AG09309 (cell line): Measurements from ENCODE around the gene HMCN1.

Experiments used
- DNase-seq: peaks from one replicate; pipeline ENCODE4 v3.0.0-alpha.2; 2010; ENCODE audit warnings: low read depth
- H3K4me3 ChIP-seq: 2 replicates; pipeline ENCODE4 v1.5.1; 2011; ENCODE audit warnings: mild to moderate bottlenecking, low read depth, low read length, moderate library complexity; ENCODE audit not compliant: control insufficient read depth
- CTCF ChIP-seq: IDR thresholded peaks from 2 replicates; pipeline ENCODE4 v1.5.1; 2011; ENCODE audit warnings: mild to moderate bottlenecking, low read depth, low read length, inconsistent platforms; ENCODE audit not compliant: insufficient read depth, control insufficient read depth; ENCODE audit errors: missing control alignments

Gene HMCN1

GRCh38 chr1:186188004-186188539, 453.9 kb downstream of the HMCN1 start:
- peak; percentile 52 for DNase-seq
- no peak overlapping the region for H3K4me3 ChIP-seq
- no peak for TF ChIP-seq CTCF

GRCh38 chr1:186188736-186189135, 454.5 kb downstream of the HMCN1 start:
- no peak for TF ChIP-seq CTCF
- H3K4me3 ChIP-seq = no peak overlapping the region
- no peak for DNase-seq

GRCh38 chr1:186189156-186189555, 455.0 kb downstream of the HMCN1 start:
- DNase-seq = no peak
- TF ChIP-seq CTCF = no peak
- H3K4me3 ChIP-seq = no peak overlapping the region

- no peak for TF ChIP-seq CTCF
- no peak for DNase-seq
- no peak overlapping the region for H3K4me3 ChIP-seq
Observed at GRCh38 chr1:186191511-186191910, 457.3 kb downstream of the HMCN1 start.

- no peak for TF ChIP-seq CTCF
- no peak overlapping the region for H3K4me3 ChIP-seq
- no peak for DNase-seq
Observed at GRCh38 chr1:186193224-186193623, 459.0 kb downstream of the HMCN1 start.

GRCh38 chr1:186194107-186194756, 460.0 kb downstream of the HMCN1 start:
- DNase-seq = no peak
- no peak for TF ChIP-seq CTCF
- no peak overlapping the region for H3K4me3 ChIP-seq
